Stimulated activated CD4-positive, alpha-beta T cell treated with anti-CD3 and anti-CD28 coated beads, TNF-alpha, amount 100 ng/mL, for 48 hours (primary cell): ENCODE results near the gene JAK1.

Experiments used
- DNase-seq, 3 donors: peaks; one replicate each; pipeline ENCODE4 v3.0.0-alpha.2; 2020; ENCODE audit warnings: low read depth in 3 of 3

Gene JAK1

GRCh38 chr1:64980745-64981600, 14.6 kb upstream of the JAK1 start:
- DNase-seq = no peak

- no peak for DNase-seq
These were observed 13.0 kb upstream of the JAK1 start for GRCh38 chr1:64979358-64979757.

- DNase-seq = no peak
These were observed 10.0 kb upstream of the JAK1 start for GRCh38 chr1:64976361-64976760.

- DNase-seq = no peak
These were observed 9.4 kb upstream of the JAK1 start for GRCh38 chr1:64975740-64976139.

- DNase-seq = no peak
These were observed 8.8 kb upstream of the JAK1 start for GRCh38 chr1:64975127-64975526.

- no peak for DNase-seq
These were observed 8.0 kb upstream of the JAK1 start for GRCh38 chr1:64974288-64974825.

- no peak for DNase-seq
These were observed 6.8 kb upstream of the JAK1 start for GRCh38 chr1:64973061-64973647.

- no peak for DNase-seq
These were observed 3.1 kb upstream of the JAK1 start for GRCh38 chr1:64969305-64970046.

- DNase-seq = no peak
These were observed 1.0 kb upstream of the JAK1 start for GRCh38 chr1:64967381-64967780.

GRCh38 chr1:64965366-64966157, 787 bp downstream of the JAK1 start:
- DNase-seq = peak; percentile 37 to 48 (median 45)

GRCh38 chr1:64963466-64963865, 2.9 kb downstream of the JAK1 start:
- no peak for DNase-seq

- DNase-seq = no peak
These were observed 3.9 kb downstream of the JAK1 start for GRCh38 chr1:64962441-64962840.

- no peak for DNase-seq
These were observed 4.4 kb downstream of the JAK1 start for GRCh38 chr1:64961923-64962322.

- DNase-seq = no peak
These were observed 5.6 kb downstream of the JAK1 start for GRCh38 chr1:64960731-64961130.

GRCh38 chr1:64959986-64960385, 6.4 kb downstream of the JAK1 start:
- DNase-seq = no peak

- DNase-seq = no peak
These were observed 9.5 kb downstream of the JAK1 start for GRCh38 chr1:64956733-64957441.

- DNase-seq = no peak
These were observed 10.2 kb downstream of the JAK1 start for GRCh38 chr1:64956010-64956640.

GRCh38 chr1:64955097-64956009, 11.0 kb downstream of the JAK1 start:
- no peak for DNase-seq

- DNase-seq = no peak
These were observed 13.1 kb downstream of the JAK1 start for GRCh38 chr1:64953241-64953640.
